ENCODE results near the gene PJVK. TPM values are rescaled to one million over a fixed set of nuclear protein-coding genes. Genes with fewer than 3 reads are reported as not detected.

Gene PJVK
- total RNA-seq, 2 donors from 2014 or later, result 1.5 to 2.8 TPM

- H3K27me3 Mint-ChIP-seq, result no peaks in the 10 kb centered on the region
- ATAC-seq (no peak), DNase-seq (ENCODE audit: low spot score) (no peak)
- no peaks in the 10 kb centered on the region for H3K9me3 Mint-ChIP-seq
- peaks cover 7 to 20% of the 10 kb centered on the region in 2 donors for H3K4me1 Mint-ChIP-seq (ENCODE audit: low read depth in 2 of 2)
- H3K27ac Mint-ChIP-seq, result peak overlapping the region in 1 of 2 donors; percentile 16
- no peak overlapping the region for H3K4me3 Mint-ChIP-seq
- H3K36me3 Mint-ChIP-seq, result peaks cover 9% of the 10 kb centered on the region
Measured at GRCh38 chr2:178508646-178509045, 57.5 kb downstream of the PJVK start.

GRCh38 chr2:178510384-178510783 lies 59.2 kb downstream of the PJVK start:
- Mint-ChIP-seq H3K27me3 (no peaks in the 10 kb centered on the region), H3K27ac (no peak overlapping the region), H3K36me3 (peaks cover 9% of the 10 kb centered on the region), H3K4me3 (no peak overlapping the region), H3K4me1 (ENCODE audit: low read depth in 2 of 2) (peaks cover 17 to 31% of the 10 kb centered on the region in 2 donors), H3K9me3 (no peaks in the 10 kb centered on the region)
- no peak for DNase-seq (ENCODE audit: low spot score)
- no peak for ATAC-seq

Other genes starting within 250 kb of the PJVK start
- 10 to 100 TPM; 24.7 to 44.1 TPM for gene PRKRA, start 203 bp upstream of the PJVK start, total RNA-seq
- 1 to 10 TPM; 2.1 TPM for gene FKBP7, start 27.2 kb downstream of the PJVK start, total RNA-seq
- 10 to 100 TPM; 36.7 to 41.2 TPM for gene PLEKHA3, start 29.1 kb downstream of the PJVK start, total RNA-seq